ENCODE data around the gene GPN3.

The GPN3 gene

GRCh38 chr12:110426406-110426805 is 41.7 kb downstream of the GPN3 start:
- Histone ChIP-seq H3K4me2 (ENCODE audit: insufficient read depth, low read length, poor library complexity, severe bottlenecking) (no peak overlapping the region), H3K9ac (ENCODE audit: low read depth, low read length, poor library complexity) (no peak overlapping the region), H2BK5ac (ENCODE audit: low read length) (no peak overlapping the region), H3K4me1 (ENCODE audit: control insufficient read depth in 2 of 2, insufficient read depth in 1 of 2, low read depth in 1 of 2, low read length in 2 of 2) (peaks cover 0 to 5% of the 10 kb centered on the region in 2 donors), H3K18ac (ENCODE audit: low read length) (no peak overlapping the region), H3K14ac (ENCODE audit: low read length) (no peak overlapping the region), H2BK15ac (ENCODE audit: low read length) (no peak overlapping the region), H3K27me3 (ENCODE audit: control insufficient read depth in 3 of 3, insufficient read depth in 3 of 3, low read depth in 1 of 3, low read length in 3 of 3) (no peaks in the 10 kb centered on the region), H4K91ac (ENCODE audit: low read depth, low read length, poor library complexity) (no peak overlapping the region), H2AK5ac (ENCODE audit: low read depth, low read length) (no peak overlapping the region), H3K36me3 (replicated peaks in 1 of 2; ENCODE audit: control insufficient read depth in 2 of 2, insufficient read depth in 2 of 2, low read length in 2 of 2) (no peaks in the 10 kb centered on the region), H4K8ac (ENCODE audit: low read depth, low read length) (no peak overlapping the region), H3K9me3 (replicated peaks in 1 of 2; ENCODE audit: control insufficient read depth in 2 of 2, insufficient read depth in 1 of 2, low read depth in 1 of 2, low read length in 2 of 2) (no peaks in the 10 kb centered on the region), H3K4me3 (ENCODE audit: low read length in 2 of 2) (no peak overlapping the region), H3K79me1 (ENCODE audit: low read depth, low read length) (no peaks in the 10 kb centered on the region), H2AFZ (ENCODE audit: low read length) (no peak overlapping the region), H3K27ac (replicated peaks; ENCODE audit: low read length) (no peak overlapping the region), H2BK12ac (ENCODE audit: low read length) (no peak overlapping the region), H3K4ac (ENCODE audit: low read length) (no peak overlapping the region), H2BK120ac (ENCODE audit: low read depth, low read length) (no peak overlapping the region), H3K23ac (ENCODE audit: low read depth, low read length, poor library complexity) (no peak overlapping the region)
- DNase-seq (ENCODE audit: low spot score) = no peak
- no CpG with 5 or more reads among the region's 3 CpGs for WGBS, 2 donors (ENCODE audit: extremely low coverage in 2 of 2, insufficient read length in 2 of 2, insufficient replicate concordance in 1 of 2)

GRCh38 chr12:110424237-110424636 is 43.8 kb downstream of the GPN3 start:
- no peak overlapping the region for H3K18ac ChIP-seq (ENCODE audit: low read length)
- no peak overlapping the region for H3K14ac ChIP-seq (ENCODE audit: low read length)
- no peak overlapping the region for H4K91ac ChIP-seq (ENCODE audit: low read depth, low read length, poor library complexity)
- no peak overlapping the region for H2BK5ac ChIP-seq (ENCODE audit: low read length)
- no peak for DNase-seq (ENCODE audit: low spot score)
- H3K27ac ChIP-seq (replicated peaks; ENCODE audit: low read length) = no peak overlapping the region
- H3K9me3 ChIP-seq (replicated peaks in 1 of 2; ENCODE audit: control insufficient read depth in 2 of 2, insufficient read depth in 1 of 2, low read depth in 1 of 2, low read length in 2 of 2) = no peaks in the 10 kb centered on the region
- H3K4ac ChIP-seq (ENCODE audit: low read length) = no peak overlapping the region
- no peak overlapping the region for H2AK5ac ChIP-seq (ENCODE audit: low read depth, low read length)
- no peak overlapping the region for H3K4me2 ChIP-seq (ENCODE audit: insufficient read depth, low read length, poor library complexity, severe bottlenecking)
- no peak overlapping the region for H3K23ac ChIP-seq (ENCODE audit: low read depth, low read length, poor library complexity)
- H3K79me1 ChIP-seq (ENCODE audit: low read depth, low read length) = no peaks in the 10 kb centered on the region
- H2AFZ ChIP-seq (ENCODE audit: low read length) = no peak overlapping the region
- no peak overlapping the region for H4K8ac ChIP-seq (ENCODE audit: low read depth, low read length)
- no peak overlapping the region for H3K4me3 ChIP-seq (ENCODE audit: low read length in 2 of 2)
- H2BK120ac ChIP-seq (ENCODE audit: low read depth, low read length) = no peak overlapping the region
- no peak overlapping the region for H2BK15ac ChIP-seq (ENCODE audit: low read length)
- H3K36me3 ChIP-seq (replicated peaks in 1 of 2; ENCODE audit: control insufficient read depth in 2 of 2, insufficient read depth in 2 of 2, low read length in 2 of 2) = no peaks in the 10 kb centered on the region
- no CpG with 5 or more reads among the region's 3 CpGs for WGBS, 2 donors (ENCODE audit: extremely low coverage in 2 of 2, insufficient read length in 2 of 2, insufficient replicate concordance in 1 of 2)
- peaks cover 0 to 5% of the 10 kb centered on the region in 2 donors for H3K4me1 ChIP-seq (ENCODE audit: control insufficient read depth in 2 of 2, insufficient read depth in 1 of 2, low read depth in 1 of 2, low read length in 2 of 2)
- H3K27me3 ChIP-seq (ENCODE audit: control insufficient read depth in 3 of 3, insufficient read depth in 3 of 3, low read depth in 1 of 3, low read length in 3 of 3) = no peaks in the 10 kb centered on the region
- no peak overlapping the region for H3K9ac ChIP-seq (ENCODE audit: low read depth, low read length, poor library complexity)
- no peak overlapping the region for H2BK12ac ChIP-seq (ENCODE audit: low read length)

- Histone ChIP-seq H2BK15ac (ENCODE audit: low read length) (no peak overlapping the region), H3K27me3 (ENCODE audit: control insufficient read depth in 3 of 3, insufficient read depth in 3 of 3, low read depth in 1 of 3, low read length in 3 of 3) (no peaks in the 10 kb centered on the region), H3K9me3 (replicated peaks in 1 of 2; ENCODE audit: control insufficient read depth in 2 of 2, insufficient read depth in 1 of 2, low read depth in 1 of 2, low read length in 2 of 2) (no peaks in the 10 kb centered on the region), H4K91ac (ENCODE audit: low read depth, low read length, poor library complexity) (no peak overlapping the region), H3K23ac (ENCODE audit: low read depth, low read length, poor library complexity) (no peak overlapping the region), H2BK12ac (ENCODE audit: low read length) (no peak overlapping the region), H3K79me1 (ENCODE audit: low read depth, low read length) (no peaks in the 10 kb centered on the region), H3K4me2 (ENCODE audit: insufficient read depth, low read length, poor library complexity, severe bottlenecking) (no peak overlapping the region), H2AK5ac (ENCODE audit: low read depth, low read length) (no peak overlapping the region), H3K4ac (ENCODE audit: low read length) (no peak overlapping the region), H3K14ac (ENCODE audit: low read length) (no peak overlapping the region), H3K36me3 (replicated peaks in 1 of 2; ENCODE audit: control insufficient read depth in 2 of 2, insufficient read depth in 2 of 2, low read length in 2 of 2) (no peaks in the 10 kb centered on the region), H3K27ac (replicated peaks; ENCODE audit: low read length) (no peak overlapping the region), H3K9ac (ENCODE audit: low read depth, low read length, poor library complexity) (no peak overlapping the region), H3K4me1 (ENCODE audit: control insufficient read depth in 2 of 2, insufficient read depth in 1 of 2, low read depth in 1 of 2, low read length in 2 of 2) (peaks cover 0 to 5% of the 10 kb centered on the region in 2 donors), H3K18ac (ENCODE audit: low read length) (no peak overlapping the region), H2AFZ (ENCODE audit: low read length) (peak overlapping the region; percentile 18), H2BK120ac (ENCODE audit: low read depth, low read length) (no peak overlapping the region), H4K8ac (ENCODE audit: low read depth, low read length) (no peak overlapping the region), H3K4me3 (ENCODE audit: low read length in 2 of 2) (no peak overlapping the region), H2BK5ac (ENCODE audit: low read length) (no peak overlapping the region)
- DNase-seq (ENCODE audit: low spot score) = no peak
- WGBS, 2 donors (ENCODE audit: extremely low coverage in 2 of 2, insufficient read length in 2 of 2, insufficient replicate concordance in 1 of 2) = no CpG with 5 or more reads among the region's 4 CpGs
Observed at GRCh38 chr12:110421701-110422100, 46.4 kb downstream of the GPN3 start.

GRCh38 chr12:110421159-110421661 is 46.8 kb downstream of the GPN3 start:
- Histone ChIP-seq H4K91ac (ENCODE audit: low read depth, low read length, poor library complexity) (no peak overlapping the region), H3K23ac (ENCODE audit: low read depth, low read length, poor library complexity) (no peak overlapping the region), H3K4ac (ENCODE audit: low read length) (no peak overlapping the region), H2BK5ac (ENCODE audit: low read length) (no peak overlapping the region), H4K8ac (ENCODE audit: low read depth, low read length) (no peak overlapping the region), H2AK5ac (ENCODE audit: low read depth, low read length) (no peak overlapping the region), H3K18ac (ENCODE audit: low read length) (no peak overlapping the region), H3K36me3 (replicated peaks in 1 of 2; ENCODE audit: control insufficient read depth in 2 of 2, insufficient read depth in 2 of 2, low read length in 2 of 2) (no peaks in the 10 kb centered on the region), H3K27ac (replicated peaks; ENCODE audit: low read length) (no peak overlapping the region), H3K9ac (ENCODE audit: low read depth, low read length, poor library complexity) (no peak overlapping the region), H2BK120ac (ENCODE audit: low read depth, low read length) (no peak overlapping the region), H3K14ac (ENCODE audit: low read length) (no peak overlapping the region), H2BK15ac (ENCODE audit: low read length) (no peak overlapping the region), H3K4me2 (ENCODE audit: insufficient read depth, low read length, poor library complexity, severe bottlenecking) (no peak overlapping the region), H2BK12ac (ENCODE audit: low read length) (no peak overlapping the region), H3K9me3 (replicated peaks in 1 of 2; ENCODE audit: control insufficient read depth in 2 of 2, insufficient read depth in 1 of 2, low read depth in 1 of 2, low read length in 2 of 2) (no peaks in the 10 kb centered on the region), H3K4me1 (ENCODE audit: control insufficient read depth in 2 of 2, insufficient read depth in 1 of 2, low read depth in 1 of 2, low read length in 2 of 2) (peaks cover 0 to 5% of the 10 kb centered on the region in 2 donors), H3K4me3 (ENCODE audit: low read length in 2 of 2) (no peak overlapping the region), H2AFZ (ENCODE audit: low read length) (no peak overlapping the region), H3K79me1 (ENCODE audit: low read depth, low read length) (no peaks in the 10 kb centered on the region), H3K27me3 (ENCODE audit: control insufficient read depth in 3 of 3, insufficient read depth in 3 of 3, low read depth in 1 of 3, low read length in 3 of 3) (no peaks in the 10 kb centered on the region)
- no peak for DNase-seq (ENCODE audit: low spot score)
- WGBS, 2 donors (ENCODE audit: extremely low coverage in 2 of 2, insufficient read length in 2 of 2, insufficient replicate concordance in 1 of 2) = no CpG with 5 or more reads among the region's 3 CpGs
